Bronchial epithelial cell (primary cell): Measurements from ENCODE around the gene COL6A3. TPM values are rescaled to one million over a fixed set of nuclear protein-coding genes. Genes with fewer than 3 reads are reported as not detected.

Experiments used
- DNase-seq: peaks from one replicate; pipeline ENCODE4 v3.0.0-alpha.2; 2010; ENCODE audit warnings: low read depth
- FAIRE-seq: peaks from 2 replicates; lab custom pipeline; 2011; peaks lifted over from hg19 to GRCh38; lab: Jason Lieb, UNC
- H3K27me3 ChIP-seq: 2 replicates; pipeline ENCODE4 v1.5.1; 2011; ENCODE audit warnings: low read length; ENCODE audit not compliant: control insufficient read depth, insufficient read depth
- H3K36me3 ChIP-seq: 2 replicates; pipeline ENCODE4 v1.5.1; 2011; ENCODE audit warnings: low read length; ENCODE audit not compliant: control insufficient read depth, insufficient read depth
- H3K4me3 ChIP-seq: 2 replicates; pipeline ENCODE4 v1.5.1; 2011; ENCODE audit warnings: mild to moderate bottlenecking, low read depth, low read length, control low read depth
- CTCF ChIP-seq: IDR thresholded peaks from 2 replicates; pipeline ENCODE4 v1.5.1; 2011; ENCODE audit warnings: mild to moderate bottlenecking, moderate library complexity, low read length, control low read depth, inconsistent platforms; ENCODE audit not compliant: insufficient read depth, severe bottlenecking
- total RNA-seq: library from RNA; depleted of rRNA; stranded (reverse); fragments of >200 nt; gene quantifications from 2 replicates; pipeline ENCODE4 v1.2.1, GENCODE V29; 2014

The COL6A3 gene
- total RNA-seq, 1 donor from 2014 or later: 16.6 TPM

DNA sequence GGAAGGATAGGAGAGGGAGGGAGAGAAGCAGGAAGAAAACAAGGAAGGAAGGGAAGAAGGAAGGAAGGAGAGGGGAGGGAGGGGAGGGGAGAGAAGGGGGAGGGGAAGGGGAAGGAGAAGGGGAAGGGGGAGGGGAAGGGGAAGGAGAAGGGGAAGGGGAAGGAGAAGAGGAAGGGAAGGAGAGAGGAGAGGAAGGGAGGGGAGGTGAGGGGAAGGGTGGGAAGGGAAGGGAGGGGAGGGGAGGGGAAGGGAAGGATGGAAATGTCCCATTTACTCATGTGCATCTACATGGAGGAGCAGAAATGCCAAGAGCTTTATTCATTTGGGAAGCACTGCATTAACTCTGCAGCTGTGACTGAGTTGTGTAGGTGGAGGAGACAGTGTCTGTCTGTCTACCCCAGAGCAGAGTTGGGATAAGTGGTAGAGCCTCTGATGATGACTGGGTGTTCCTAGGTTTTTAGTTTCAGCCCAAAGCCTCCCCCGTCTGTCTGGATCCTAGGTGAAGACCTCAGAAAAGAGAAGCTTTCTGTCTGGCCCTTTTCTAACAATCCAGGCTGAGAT is 131.3 kb downstream of the COL6A3 start:
- FAIRE-seq: no peak
- Histone ChIP-seq H3K4me3 (no peak overlapping the region), H3K36me3 (no peaks in the 10 kb centered on the region), H3K27me3 (no peaks in the 10 kb centered on the region)
- peak; percentile 46 for DNase-seq
- TF ChIP-seq CTCF: no peak

DNA sequence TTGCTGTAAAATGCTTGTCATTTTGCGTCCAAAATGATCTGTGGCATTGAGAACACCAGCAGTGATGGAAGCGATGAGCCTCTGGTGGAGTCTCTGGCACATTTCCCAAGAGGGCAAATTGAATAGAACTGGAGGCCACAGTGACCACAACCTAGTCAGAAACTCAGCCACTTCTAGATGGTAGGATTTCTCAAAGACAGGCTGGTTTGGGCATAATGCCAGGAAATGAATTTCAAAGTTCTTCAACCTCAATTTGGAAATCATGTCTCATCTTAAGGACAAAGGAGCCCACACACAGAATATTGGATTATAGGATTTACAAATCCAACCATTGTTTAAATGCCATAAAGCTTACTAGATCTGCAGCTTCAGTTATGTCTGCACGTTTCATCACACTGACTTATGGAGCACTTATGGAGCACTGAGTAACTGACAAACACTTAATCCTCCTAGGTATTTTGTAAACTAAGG is 132.1 kb downstream of the COL6A3 start:
- peak; percentile 7 for FAIRE-seq
- H3K27me3 ChIP-seq: no peaks in the 10 kb centered on the region
- peak; percentile 58 for DNase-seq
- no peak for TF ChIP-seq CTCF
- H3K36me3 ChIP-seq: no peaks in the 10 kb centered on the region
- H3K4me3 ChIP-seq: no peak overlapping the region

DNA sequence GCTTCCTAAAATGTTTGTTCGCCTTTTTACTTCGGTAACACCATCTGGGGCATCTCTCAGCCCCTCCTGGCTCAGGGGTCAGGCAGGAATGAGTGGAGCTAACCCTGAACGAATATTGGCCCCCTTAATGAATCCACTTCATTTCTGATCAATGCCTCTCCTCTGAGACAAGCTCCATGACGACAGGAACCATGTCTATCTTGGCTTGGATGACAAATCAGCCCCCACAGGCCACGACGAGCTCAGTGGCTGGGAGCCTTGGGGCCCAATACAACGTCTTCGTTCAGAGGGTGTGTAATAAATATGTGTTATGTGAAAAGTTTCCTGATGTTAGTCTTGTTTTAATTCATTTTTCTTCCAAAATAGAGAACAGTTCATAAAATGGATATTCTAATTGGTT is 133.0 kb downstream of the COL6A3 start:
- Histone ChIP-seq H3K27me3 (no peaks in the 10 kb centered on the region), H3K4me3 (no peak overlapping the region), H3K36me3 (no peaks in the 10 kb centered on the region)
- FAIRE-seq (no peak), DNase-seq (no peak)
- no peak for TF ChIP-seq CTCF

GRCh38 chr2:237280229-237280628 is 133.7 kb downstream of the COL6A3 start:
- TF ChIP-seq CTCF: no peak
- FAIRE-seq (no peak), DNase-seq (peak; percentile 70)

GRCh38 chr2:237279012-237279768 is 134.8 kb downstream of the COL6A3 start:
- no peak overlapping the region for H3K4me3 ChIP-seq
- no peaks in the 10 kb centered on the region for H3K27me3 ChIP-seq
- no peaks in the 10 kb centered on the region for H3K36me3 ChIP-seq
- no peak for DNase-seq
- peak; percentile 23 for FAIRE-seq
- TF ChIP-seq CTCF: no peak

More at GRCh38 chr2:237280229-237280628, 133.7 kb downstream of the COL6A3 start:
- Histone ChIP-seq H3K27me3 (no peaks in the 10 kb centered on the region), H3K4me3 (no peak overlapping the region), H3K36me3 (no peaks in the 10 kb centered on the region)
